Stromal cell of bone marrow (primary cell): ENCODE measurements around the gene EVI5L.
A peak's percentile ranks its signal among the peaks of the same experiment; 100 is the strongest.

Experiments
- DNase-seq: peaks from one replicate; pipeline ENCODE4 v3.0.0-alpha.2; 2012; ENCODE audit warnings: low read depth

EVI5L gene

DNA sequence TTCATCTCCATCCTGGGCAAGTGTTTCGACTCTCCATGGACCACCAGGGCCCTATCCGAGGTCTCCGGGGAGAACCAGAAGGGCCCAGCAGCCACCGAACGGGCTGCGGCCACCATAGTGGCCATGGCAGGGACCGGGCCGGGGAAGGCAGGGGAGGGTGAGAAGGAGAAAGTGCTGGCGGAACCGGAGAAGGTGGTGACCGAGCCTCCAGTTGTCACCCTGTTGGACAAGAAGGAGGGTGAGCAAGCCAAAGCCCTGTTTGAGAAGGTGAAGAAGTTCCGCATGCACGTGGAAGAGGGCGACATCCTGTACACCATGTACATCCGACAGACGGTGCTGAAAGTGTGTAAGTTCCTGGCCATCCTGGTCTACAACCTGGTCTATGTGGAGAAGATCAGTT is 68.9 kb downstream of the EVI5L start:
- DNase-seq, result no peak

DNA sequence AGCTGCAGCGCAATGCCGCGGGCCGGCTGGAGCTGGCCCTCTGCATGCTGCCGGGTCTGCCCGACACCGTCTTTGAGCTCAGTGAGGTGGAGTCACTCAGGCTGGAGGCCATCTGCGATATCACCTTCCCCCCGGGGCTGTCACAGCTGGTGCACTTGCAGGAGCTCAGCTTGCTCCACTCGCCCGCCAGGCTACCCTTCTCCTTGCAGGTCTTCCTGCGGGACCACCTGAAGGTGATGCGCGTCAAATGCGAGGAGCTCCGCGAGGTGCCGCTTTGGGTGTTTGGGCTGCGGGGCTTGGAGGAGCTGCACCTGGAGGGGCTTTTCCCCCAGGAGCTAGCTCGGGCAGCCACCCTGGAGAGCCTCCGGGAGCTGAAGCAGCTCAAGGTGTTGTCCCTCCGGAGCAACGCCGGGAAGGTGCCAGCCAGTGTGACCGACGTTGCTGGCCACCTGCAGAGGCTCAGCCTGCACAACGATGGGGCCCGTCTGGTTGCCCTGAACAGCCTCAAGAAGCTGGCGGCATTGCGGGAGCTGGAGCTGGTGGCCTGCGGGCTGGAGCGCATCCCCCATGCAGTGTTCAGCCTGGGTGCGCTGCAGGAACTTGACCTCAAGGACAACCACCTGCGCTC is 69.8 kb downstream of the EVI5L start:
- no peak for DNase-seq

DNA sequence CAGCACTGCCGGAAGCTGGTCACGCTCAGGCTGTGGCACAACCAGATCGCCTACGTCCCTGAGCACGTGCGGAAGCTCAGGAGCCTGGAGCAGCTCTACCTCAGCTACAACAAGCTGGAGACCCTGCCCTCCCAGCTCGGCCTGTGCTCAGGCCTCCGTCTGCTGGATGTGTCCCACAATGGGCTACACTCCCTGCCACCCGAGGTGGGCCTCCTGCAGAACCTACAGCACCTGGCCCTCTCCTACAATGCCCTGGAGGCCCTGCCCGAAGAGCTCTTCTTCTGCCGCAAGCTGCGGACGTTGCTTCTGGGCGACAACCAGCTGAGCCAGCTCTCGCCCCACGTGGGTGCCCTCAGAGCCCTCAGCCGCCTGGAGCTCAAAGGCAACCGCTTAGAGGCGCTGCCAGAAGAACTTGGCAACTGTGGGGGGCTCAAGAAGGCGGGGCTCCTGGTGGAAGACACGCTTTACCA is 70.4 kb downstream of the EVI5L start:
- no peak for DNase-seq

DNA sequence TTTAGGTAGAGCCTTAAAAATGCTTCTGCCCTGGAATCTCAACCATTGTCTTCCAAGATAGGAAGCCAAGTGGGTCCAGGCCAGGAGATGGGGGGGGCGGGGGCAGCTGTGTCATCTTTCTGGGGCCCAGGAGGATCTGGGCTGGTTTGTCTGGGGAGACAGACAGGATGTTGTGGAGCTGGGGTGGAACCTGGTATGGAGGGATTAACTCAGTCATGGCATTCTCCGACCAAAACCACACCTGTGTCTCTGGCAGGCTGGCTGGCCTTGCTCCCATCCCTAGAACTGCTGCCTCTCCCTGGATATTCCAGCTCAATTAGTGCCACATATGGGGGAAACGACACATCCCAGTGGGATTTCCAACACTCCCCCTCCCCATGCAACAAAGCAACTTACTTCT is 70.9 kb downstream of the EVI5L start:
- no peak for DNase-seq

DNA sequence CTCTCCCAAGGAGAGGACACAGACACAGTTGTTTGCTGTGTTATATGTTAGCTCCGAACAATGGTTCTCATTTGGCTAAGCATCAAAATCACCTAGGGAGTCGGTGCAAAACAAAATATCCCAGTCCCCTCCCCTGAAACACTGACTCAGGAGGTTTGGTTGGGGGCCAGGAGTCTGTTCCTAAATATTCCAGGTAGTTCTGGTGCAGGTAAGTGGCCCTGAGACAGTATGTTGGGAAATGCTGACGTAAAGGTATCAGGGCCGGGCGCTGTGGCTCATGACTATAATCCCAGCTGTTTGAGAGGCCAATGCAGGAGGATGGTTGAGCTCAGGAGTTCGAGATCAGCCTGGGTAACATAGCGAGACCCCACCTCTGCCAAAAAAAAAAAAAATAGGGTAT is 71.3 kb downstream of the EVI5L start:
- no peak for DNase-seq

DNA sequence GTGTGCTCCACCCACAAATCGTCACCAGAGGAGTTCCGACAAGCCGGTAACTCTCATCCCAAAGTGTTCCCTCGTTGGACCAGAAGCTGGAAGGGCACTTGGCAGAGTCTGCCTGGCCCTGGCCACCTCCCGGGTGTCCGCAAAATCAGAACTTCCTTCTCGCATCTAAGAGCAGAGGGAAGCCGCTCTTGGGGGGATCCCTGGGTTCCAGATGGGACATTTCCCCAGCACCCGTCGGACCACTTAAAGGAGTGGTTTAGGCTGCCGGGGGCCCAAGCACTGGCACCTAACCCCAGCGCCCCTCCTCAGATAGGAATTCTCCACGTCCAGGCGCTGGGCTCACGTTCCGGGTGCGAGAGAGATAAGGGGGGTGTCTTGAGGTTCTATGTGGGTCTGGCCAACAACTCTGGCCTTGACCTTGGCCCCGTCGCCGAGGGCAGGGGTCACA is 72.8 kb downstream of the EVI5L start:
- DNase-seq, result no peak

DNA sequence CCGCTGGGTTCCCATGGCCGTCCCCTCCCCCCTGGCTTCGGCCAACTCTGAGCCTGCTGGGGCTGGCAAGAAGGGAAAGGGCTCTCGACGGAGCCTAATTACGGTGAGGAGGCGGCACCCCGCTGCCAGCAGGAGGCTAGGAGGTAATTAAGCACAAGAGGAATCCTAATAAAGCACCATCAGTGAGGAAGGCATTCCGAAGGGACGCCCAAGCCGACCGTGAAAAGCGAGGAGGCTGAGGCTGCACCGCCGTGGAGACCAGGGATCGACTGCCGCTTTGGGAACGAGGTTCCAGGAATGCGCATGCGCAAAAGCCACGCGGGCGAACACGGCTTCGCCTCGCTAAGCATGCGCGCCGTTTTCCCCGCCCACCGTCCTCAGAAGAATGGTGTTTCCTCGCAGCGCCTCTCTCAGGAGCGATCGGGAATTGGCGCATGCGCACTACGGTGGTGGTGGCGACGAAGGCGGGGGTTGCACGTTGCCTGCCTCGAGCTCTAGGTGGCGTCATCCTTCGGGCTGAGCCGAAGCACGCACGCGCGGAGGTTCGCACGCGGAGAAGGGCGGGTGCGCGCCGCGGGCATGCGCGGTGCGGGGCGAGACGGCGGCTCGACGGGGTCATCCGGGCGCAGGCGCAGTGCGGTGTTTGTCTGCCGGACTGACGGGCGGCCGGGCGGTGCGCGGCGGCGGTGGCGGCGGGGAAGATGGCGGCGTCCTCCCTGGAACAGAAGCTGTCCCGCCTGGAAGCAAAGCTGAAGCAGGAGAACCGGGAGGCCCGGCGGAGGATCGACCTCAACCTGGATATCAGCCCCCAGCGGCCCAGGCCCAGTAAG is 73.4 kb downstream of the EVI5L start, which contains the start of gene MAP2K7:
Gene MAP2K7, plus strand, starts transcription at position 634 of the 830 bp plus-strand sequence. Its CDS starts 68 bp downstream, at position 702.
- DNase-seq, result peak; percentile 96

DNA sequence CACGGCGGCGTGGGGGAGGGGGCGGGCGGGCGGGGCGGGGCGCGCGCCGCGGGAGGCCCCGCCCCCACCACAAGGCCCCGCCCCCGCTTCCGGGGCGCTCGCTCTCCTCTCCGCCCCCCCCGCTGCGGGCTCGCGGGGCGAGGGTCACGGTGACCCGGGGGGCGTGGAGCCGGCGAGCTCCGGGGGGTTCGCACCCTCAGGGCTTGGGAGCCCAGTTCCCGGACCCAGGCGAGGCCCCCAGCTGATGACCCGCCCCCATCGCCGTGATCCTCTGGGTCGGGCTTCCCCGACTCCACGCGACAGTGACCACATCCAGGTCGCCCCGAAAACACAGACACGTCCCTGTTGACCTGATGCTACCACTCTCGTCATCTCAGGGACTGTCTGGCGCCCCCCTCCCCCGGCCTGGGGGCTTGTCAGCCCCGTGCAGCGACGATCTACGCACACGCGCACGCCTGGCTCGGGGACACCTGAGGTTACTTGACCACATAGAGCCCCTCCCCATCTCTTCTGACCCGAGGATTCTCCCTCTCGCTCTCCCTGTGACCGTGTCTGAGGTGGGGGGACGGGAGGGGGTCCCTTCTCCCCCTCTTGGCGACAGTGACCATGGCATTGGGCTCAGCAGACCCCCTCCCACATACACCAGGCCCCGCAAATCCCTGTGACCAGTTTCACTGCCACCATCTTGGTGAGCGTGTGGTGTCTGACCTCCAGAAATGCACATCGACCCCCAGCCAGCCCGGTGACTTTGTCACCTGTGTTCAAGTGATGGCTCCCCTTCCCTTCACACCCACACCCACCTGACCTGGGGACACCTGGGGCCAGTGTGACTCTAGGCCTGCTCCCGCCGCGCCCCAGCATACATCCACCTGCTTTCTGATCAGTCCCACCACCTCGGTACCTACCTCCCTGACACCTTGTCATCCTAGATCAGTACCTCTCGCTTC is 74.3 kb downstream of the EVI5L start:
- DNase-seq, result no peak

DNA sequence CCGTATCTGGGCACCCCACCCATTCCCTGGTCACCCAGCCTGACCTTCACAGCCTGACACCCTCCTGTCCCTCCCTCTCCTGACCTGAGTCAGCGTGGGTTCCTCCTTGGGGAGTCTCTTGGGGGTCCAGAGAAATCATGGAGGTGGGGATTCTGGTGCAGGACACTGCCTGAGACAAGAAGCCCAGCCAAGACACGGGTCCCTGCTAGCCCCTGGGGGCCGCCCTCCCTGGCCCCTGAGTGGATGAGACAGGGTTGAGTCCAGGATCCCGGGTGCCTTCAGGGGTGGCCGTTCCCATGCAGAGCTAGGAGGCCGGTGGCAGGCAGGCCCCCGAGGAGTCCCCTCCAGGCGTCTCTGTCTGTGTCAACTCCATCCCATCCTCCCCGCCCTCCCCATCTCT is 75.2 kb downstream of the EVI5L start:
- no peak for DNase-seq

DNA sequence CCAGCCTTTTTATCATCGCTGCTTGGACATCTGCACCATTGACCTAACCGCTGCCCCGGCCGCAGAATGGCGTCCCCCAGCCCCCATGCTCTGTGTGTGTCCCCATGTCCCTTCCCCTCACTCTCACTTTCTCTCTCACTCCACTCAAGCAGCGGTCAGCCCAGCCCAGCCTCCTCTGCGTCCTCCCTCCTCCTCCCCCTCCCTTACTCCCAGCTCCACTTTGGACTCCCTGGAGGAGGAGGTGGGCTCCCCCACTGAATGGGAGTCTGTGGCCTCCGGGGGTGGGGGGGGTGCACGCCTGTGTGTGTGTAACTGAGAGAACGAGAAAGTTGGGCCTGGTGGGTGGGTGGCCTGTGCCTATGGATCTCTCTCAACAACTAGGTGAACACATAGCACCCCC is 75.8 kb downstream of the EVI5L start:
- DNase-seq, result no peak

DNA sequence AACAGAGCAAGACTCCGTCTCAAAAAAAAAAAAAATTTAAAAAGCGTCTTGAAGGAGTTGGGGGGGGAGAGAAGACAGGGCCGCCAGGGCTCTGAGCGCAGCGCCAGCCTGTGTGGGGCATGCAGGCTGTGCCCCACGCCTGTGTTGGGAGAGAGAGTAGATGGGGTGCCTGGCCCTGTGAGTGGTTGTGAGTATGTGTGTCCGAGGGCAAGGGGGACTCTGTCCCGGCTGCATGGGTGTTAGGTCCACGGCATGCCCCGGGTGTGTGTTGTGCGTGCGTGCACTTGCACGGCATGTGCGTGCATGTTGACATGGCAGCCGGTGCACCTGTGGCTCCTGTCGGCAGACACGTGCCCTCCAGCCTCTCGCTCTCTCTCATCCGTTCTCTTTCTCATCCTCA is 77.1 kb downstream of the EVI5L start:
- no peak for DNase-seq

DNA sequence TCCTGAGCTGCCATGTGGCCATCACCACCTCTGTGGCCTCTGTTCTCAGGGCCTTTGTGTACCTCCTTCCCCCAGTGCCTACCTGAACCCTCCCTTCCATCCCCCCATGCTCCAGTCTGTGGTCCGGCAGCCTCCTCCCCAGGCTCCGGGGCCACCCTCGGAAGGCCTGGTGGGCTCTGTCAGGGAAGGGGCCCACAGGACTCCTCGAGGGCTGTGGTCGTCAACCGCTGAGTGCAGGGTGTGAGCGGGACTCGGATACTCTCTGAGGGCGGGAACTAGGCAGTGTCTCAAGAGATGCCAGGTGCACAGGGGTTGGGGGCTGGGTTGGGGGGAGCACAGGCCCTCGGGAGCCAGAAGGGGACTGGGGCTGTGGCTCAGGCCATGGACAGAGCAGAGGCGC is 77.5 kb downstream of the EVI5L start:
- DNase-seq, result no peak

DNA sequence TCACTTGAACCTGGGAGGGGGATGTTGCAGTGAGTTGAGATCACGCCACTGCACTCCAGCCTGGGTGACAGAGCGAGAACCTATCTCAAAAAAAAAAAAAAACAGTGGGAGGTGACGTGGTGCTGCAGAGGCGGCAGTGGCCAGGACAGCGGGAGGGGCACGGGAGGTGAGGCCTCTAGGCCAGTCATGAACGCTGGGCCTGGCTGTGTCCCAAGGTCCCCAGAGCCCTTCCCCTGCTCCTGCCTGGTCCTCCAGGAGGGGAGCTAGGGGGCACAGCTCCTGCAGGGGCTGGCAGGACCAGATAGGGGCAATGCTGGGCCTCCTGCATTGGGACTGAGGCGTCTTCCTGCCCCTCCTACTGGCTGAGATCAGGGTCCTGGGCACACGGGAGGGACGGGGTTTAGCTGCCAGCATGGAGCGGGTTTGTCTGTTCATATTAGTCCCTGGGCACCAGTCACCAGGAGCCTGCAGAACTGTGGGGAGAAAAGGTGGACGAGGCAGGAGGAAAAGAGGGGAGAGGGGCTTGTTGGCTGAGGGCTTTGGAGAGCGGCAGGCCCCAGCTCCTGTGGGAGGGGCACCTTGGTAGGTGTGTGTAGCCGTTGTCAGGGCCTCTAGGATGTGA is 78.2 kb downstream of the EVI5L start:
- no peak for DNase-seq

DNA sequence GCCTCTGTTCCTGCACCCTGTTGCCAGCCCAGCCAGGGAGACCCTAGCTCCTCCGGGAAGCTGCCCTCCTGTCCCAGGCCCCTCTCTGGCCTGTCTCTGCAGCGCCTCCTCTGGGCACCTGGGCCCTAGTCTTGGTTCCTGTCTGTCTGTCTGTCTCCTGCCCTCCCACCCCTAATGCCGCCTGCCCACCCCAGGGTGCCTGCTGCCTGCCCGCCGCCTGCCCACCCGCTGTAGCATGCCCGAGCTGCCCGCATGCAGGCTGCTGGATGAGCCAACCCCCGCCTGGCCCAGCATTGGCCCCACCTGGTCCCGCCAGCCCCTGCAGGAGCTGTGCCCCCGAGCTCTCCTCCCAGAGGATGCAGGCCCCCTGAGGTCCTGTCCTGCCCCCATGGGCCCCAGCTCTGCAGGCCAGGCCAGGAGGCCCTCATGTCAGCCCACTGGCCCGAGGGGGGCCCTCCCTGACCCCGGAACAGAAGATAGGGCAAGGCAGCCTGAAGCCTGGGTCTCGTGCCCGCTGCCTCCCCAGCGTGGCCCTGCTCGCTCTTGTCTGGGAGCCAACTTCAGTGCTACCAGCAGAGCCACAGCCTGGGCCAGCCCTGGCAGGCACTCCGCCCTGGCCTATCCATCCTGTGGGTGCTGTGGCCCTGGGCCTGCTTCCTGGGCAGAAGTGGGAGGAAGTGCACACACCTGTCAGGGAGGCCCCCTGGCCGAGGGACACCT is 78.9 kb downstream of the EVI5L start:
- no peak for DNase-seq

DNA sequence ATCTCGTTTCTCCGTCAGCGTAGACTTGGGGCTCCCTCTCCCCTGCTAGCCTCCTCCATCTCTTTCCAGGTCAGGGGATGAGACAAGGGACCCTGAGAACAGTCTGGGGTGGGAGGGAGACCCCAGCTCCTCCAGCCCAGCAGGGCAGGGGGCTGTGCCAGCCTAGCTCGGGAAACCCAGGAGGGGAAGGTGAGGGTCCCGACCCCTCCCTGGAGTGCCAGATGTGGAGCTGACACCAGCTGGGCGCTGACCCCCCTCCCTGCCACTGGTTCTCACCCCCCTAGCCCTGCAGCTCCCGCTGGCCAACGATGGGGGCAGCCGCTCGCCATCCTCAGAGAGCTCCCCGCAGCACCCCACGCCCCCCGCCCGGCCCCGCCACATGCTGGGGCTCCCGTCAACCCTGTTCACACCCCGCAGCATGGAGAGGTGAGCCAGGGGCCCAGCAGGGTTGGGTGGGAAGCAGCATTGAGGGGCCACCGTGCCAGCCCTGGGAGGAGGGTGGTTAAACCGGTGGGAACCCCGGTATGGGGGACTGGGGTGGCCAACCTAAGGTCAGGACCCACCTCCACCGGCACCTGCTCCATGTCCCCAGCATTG is 79.6 kb downstream of the EVI5L start:
- DNase-seq, result no peak

DNA sequence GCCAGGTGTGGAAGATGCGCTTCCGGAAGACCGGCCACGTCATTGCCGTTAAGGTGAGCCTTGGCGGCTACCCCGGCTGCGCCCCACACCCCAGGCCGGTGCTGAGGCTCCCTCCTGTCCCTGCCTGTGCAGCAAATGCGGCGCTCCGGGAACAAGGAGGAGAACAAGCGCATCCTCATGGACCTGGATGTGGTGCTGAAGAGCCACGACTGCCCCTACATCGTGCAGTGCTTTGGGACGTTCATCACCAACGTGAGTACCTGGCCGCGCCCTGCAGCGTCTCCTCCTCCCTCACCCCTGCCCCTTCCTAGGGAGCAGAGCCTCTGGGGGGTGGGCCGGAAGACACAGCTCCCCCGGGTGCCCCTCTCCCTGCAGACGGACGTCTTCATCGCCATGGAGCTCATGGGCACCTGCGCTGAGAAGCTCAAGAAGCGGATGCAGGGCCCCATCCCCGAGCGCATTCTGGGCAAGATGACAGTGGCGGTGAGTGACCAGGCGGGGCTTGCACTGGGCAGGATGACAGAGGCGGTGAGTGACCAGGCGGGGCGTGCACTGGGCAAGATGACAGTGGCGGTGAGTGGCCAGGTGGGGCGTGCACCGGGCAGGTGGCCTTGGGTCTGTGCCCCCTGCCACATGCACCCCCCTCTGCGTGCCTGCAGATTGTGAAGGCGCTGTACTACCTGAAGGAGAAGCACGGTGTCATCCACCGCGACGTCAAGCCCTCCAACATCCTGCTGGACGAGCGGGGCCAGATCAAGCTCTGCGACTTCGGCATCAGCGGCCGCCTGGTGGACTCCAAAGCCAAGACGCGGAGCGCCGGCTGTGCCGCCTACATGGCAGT is 80.5 kb downstream of the EVI5L start:
- DNase-seq, result no peak

DNA sequence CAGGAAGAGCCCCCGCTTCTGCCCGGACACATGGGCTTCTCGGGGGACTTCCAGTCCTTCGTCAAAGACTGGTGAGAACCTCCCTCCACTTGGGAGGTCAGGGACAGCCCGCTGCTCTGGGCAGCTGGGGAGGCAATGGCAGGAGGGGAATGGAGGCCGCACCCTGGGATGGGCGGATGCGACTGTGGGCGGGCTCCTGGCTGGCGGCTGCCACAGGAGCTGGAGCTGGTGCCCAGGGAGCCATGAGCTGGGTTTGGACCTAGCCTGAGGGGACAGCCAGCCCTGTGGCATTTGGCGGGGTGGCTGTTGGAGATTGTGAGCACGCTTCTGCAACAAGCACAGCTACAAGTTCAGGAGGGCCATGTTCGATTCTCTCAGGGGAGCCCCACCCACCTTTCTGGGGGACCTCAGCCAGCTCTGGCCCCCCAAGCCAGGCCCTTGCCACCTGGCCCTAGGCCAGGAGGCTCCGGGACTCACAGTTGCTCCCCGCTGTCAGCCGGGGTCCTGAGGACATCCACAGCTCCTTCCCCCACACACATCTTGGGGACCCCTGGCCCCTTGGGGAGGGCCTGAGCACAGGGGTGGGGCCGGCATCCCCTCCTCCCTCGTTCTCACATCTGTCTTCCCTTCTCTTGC is 81.6 kb downstream of the EVI5L start:
- no peak for DNase-seq

DNA sequence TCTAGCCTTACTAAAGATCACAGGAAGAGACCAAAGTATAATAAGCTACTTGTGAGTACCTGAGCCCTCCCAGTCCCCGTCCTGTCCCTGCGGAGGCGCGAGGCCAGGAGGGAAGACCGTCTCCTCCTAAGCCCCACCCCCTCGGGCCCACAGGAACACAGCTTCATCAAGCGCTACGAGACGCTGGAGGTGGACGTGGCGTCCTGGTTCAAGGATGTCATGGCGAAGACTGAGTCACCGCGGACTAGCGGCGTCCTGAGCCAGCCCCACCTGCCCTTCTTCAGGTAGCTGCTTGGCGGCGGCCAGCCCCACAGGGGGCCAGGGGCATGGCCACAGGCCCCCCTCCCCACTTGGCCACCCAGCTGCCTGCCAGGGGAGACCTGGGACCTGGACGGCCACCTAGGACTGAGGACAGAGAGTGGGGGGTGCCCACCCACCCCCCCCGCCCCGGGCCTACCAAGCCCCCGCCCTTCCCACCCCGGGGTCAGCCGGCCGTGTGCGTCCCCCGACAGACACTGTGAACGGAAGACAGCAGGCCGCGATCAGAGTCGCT is 82.2 kb downstream of the EVI5L start:
- DNase-seq, result no peak
